ENCODE data around the gene RSF1. TPM values are rescaled to one million over a fixed set of nuclear protein-coding genes. Genes with fewer than 3 reads are reported as not detected.

Gene RSF1
- total and polyA plus RNA-seq, 2 experiments from 2014 or later: 51.2 to 188 TPM

DNA sequence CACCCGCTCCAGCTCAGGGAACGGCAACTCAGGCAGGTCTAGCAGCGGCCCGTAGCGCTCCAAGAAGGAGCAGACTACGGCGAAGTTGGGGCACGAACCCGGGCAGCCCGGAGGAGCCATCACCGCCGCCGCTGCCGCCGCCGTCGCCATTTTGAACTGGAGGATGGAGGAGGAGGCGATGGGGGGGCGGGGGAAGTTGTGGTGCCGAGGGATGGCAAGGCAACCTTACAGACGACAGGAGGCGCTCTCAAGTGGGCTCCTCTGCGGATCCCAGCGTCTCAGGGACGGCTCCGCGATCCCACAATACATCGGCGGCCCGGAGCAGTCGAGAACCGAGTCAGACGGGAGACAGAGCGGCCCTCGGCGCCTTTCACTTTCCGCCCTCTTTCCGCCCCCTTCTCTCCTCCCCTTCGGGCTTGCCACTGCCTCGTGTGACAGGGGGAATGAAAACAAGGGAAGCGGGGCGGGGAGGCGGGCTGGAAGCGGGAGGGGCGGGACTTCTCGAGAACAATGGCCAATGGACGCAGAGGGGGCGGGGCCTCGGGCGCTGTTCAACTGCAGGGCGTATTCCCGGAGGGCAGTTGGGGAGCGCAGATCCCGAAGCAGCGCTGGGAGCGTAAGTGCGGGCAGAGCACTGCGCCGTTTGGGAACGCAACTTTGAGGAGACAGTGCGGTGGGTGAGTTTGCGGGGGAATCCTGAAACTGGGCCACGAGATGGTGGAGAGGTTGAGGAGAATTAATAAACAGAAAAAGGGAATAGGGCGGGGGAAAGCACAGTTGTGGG lies at the start of gene RSF1, which contains the start of gene AAMDC (continued):
- TF ChIP-seq, protein P1, sequence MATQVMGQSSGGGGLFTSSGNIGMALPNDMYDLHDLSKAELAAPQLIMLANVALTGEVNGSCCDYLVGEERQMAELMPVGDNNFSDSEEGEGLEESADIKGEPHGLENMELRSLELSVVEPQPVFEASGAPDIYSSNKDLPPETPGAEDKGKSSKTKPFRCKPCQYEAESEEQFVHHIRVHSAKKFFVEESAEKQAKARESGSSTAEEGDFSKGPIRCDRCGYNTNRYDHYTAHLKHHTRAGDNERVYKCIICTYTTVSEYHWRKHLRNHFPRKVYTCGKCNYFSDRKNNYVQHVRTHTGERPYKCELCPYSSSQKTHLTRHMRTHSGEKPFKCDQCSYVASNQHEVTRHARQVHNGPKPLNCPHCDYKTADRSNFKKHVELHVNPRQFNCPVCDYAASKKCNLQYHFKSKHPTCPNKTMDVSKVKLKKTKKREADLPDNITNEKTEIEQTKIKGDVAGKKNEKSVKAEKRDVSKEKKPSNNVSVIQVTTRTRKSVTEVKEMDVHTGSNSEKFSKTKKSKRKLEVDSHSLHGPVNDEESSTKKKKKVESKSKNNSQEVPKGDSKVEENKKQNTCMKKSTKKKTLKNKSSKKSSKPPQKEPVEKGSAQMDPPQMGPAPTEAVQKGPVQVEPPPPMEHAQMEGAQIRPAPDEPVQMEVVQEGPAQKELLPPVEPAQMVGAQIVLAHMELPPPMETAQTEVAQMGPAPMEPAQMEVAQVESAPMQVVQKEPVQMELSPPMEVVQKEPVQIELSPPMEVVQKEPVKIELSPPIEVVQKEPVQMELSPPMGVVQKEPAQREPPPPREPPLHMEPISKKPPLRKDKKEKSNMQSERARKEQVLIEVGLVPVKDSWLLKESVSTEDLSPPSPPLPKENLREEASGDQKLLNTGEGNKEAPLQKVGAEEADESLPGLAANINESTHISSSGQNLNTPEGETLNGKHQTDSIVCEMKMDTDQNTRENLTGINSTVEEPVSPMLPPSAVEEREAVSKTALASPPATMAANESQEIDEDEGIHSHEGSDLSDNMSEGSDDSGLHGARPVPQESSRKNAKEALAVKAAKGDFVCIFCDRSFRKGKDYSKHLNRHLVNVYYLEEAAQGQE (IDR thresholded peaks at IDR 0.05; ENCODE audit: unreplicated experiment): peak; percentile 31
- no peak for TF ChIP-seq EZH2phosphoT487 (IDR thresholded peaks at IDR 0.05; ENCODE audit: unreplicated experiment)

- Mint-ChIP-seq H3K27me3 (ENCODE audit: insufficient read depth, low read depth, poor library complexity) (peaks cover 2% of the 10 kb centered on the region), H3K9me3 (no peaks in the 10 kb centered on the region), H3K27ac (no peak overlapping the region), H3K4me1 (no peaks in the 10 kb centered on the region), H3K36me3 (ENCODE audit: low read depth) (peaks cover 6% of the 10 kb centered on the region; the same call in 2 of the 3 replicates), H3K4me3 (no peak overlapping the region)
- Histone ChIP-seq H3K4me1 (ENCODE audit: insufficient read depth) (no peaks in the 10 kb centered on the region), H3K4me3 (no peak overlapping the region), H3K36me3 (ENCODE audit: insufficient read depth) (no peaks in the 10 kb centered on the region), H4K20me1 (replicated peaks; ENCODE audit: insufficient read depth) (no peaks in the 10 kb centered on the region), H3K27me3 (ENCODE audit: insufficient read depth) (no peaks in the 10 kb centered on the region), H3K27ac (ENCODE audit: low read depth) (no peak overlapping the region), H2AFZ (no peak overlapping the region), H3K4me2 (no peak overlapping the region), H3K79me2 (replicated peaks; ENCODE audit: insufficient read depth) (no peaks in the 10 kb centered on the region), H3K9me2 (ENCODE audit: insufficient read depth) (peaks cover 6% of the 10 kb centered on the region; the same call in 1 of the 2 replicates), H3F3A (replicated peaks; ENCODE audit: low read depth) (no peaks in the 10 kb centered on the region)
- ATAC-seq (no peak), DNase-seq (ENCODE audit: low spot score) (no peak)
- TF ChIP-seq, protein P2, sequence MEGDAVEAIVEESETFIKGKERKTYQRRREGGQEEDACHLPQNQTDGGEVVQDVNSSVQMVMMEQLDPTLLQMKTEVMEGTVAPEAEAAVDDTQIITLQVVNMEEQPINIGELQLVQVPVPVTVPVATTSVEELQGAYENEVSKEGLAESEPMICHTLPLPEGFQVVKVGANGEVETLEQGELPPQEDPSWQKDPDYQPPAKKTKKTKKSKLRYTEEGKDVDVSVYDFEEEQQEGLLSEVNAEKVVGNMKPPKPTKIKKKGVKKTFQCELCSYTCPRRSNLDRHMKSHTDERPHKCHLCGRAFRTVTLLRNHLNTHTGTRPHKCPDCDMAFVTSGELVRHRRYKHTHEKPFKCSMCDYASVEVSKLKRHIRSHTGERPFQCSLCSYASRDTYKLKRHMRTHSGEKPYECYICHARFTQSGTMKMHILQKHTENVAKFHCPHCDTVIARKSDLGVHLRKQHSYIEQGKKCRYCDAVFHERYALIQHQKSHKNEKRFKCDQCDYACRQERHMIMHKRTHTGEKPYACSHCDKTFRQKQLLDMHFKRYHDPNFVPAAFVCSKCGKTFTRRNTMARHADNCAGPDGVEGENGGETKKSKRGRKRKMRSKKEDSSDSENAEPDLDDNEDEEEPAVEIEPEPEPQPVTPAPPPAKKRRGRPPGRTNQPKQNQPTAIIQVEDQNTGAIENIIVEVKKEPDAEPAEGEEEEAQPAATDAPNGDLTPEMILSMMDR (conservative IDR thresholded peaks at IDR 0.05; ENCODE audit: low read depth in 2 of 2): no peak
- TF ChIP-seq EZH2phosphoT487 (IDR thresholded peaks at IDR 0.05; ENCODE audit: unreplicated experiment) (no peak), ZNF331 (CRISPR knock-in tag; IDR thresholded peaks at IDR 0.05; ENCODE audit: low read depth) (no peak), ZNF114 (CRISPR knock-in tag; IDR thresholded peaks at IDR 0.05) (no peak), STAT1 (IDR thresholded peaks at IDR 0.05; ENCODE audit: unreplicated experiment) (no peak), NANOG (IDR thresholded peaks at IDR 0.05; ENCODE audit: borderline replicate concordance) (no peak), ZNF462 (CRISPR knock-in tag; IDR thresholded peaks at IDR 0.05) (no peak), EZH2 (IDR thresholded peaks at IDR 0.05; ENCODE audit: low read depth, unreplicated experiment) (no peak), JUNB (IDR thresholded peaks at IDR 0.05; ENCODE audit: unreplicated experiment) (no peak)
- TF ChIP-seq, protein P3, sequence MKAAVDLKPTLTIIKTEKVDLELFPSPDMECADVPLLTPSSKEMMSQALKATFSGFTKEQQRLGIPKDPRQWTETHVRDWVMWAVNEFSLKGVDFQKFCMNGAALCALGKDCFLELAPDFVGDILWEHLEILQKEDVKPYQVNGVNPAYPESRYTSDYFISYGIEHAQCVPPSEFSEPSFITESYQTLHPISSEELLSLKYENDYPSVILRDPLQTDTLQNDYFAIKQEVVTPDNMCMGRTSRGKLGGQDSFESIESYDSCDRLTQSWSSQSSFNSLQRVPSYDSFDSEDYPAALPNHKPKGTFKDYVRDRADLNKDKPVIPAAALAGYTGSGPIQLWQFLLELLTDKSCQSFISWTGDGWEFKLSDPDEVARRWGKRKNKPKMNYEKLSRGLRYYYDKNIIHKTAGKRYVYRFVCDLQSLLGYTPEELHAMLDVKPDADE (IDR thresholded peaks at IDR 0.05): no peak
Observed at GRCh38 chr11:77868744-77869143, 48.2 kb upstream of the RSF1 start.

All from GM23338 (cell line).